Anterior cingulate cortex (tissue), 58 donors: ENCODE results near the gene C1QL4.
"Not testable (repeated sequence)": the region's sequence is repeated elsewhere in the genome, so short reads cannot be mapped to it uniquely, and the experiment has no call there.

ENCODE experiments used
- DNase-seq, 58 donors: peaks; one replicate each; lab custom pipeline; 2025; lab: John Stamatoyannopoulos, UW

The C1QL4 gene

GRCh38 chr12:49336645-49337584 is at the start of gene C1QL4:
C1QL4 (minus strand) TSS chr12:49337188; CDS start chr12:49336477, 711 bp downstream.
- DNase-seq = peak in 43 of 58 donors; percentile 11 to 80 (median 43)

GRCh38 chr12:49380184-49380583 is 43.2 kb upstream of the C1QL4 start:
- DNase-seq = not testable (repeated sequence)

- DNase-seq = no peak
Observed at GRCh38 chr12:49377386-49377785, 40.4 kb upstream of the C1QL4 start.

GRCh38 chr12:49375406-49375805 is 38.4 kb upstream of the C1QL4 start:
- no peak for DNase-seq

GRCh38 chr12:49370539-49370938 is 33.6 kb upstream of the C1QL4 start:
- DNase-seq = no peak

- no peak for DNase-seq
Observed at GRCh38 chr12:49369411-49370145, 32.6 kb upstream of the C1QL4 start.

GRCh38 chr12:49368240-49368600 is 31.2 kb upstream of the C1QL4 start:
- DNase-seq = no peak

- peak in 9 of 58 donors; percentile 25 to 83 (median 40) for DNase-seq
Observed at GRCh38 chr12:49367381-49368239, 30.6 kb upstream of the C1QL4 start, which contains the start of gene SPATS2. SPATS2 (plus strand) TSS chr12:49367462; CDS start chr12:49461013, 93,551 bp downstream.

GRCh38 chr12:49366652-49367380 is 29.8 kb upstream of the C1QL4 start:
- DNase-seq = peak in 56 of 58 donors; percentile 37 to 87 (median 79)

GRCh38 chr12:49366096-49366651 is 29.2 kb upstream of the C1QL4 start:
- DNase-seq = peak in 1 of 58 donors; percentile 61

GRCh38 chr12:49365542-49365941 is 28.6 kb upstream of the C1QL4 start:
- no peak for DNase-seq

- no peak for DNase-seq
Observed at GRCh38 chr12:49364989-49365388, 28.0 kb upstream of the C1QL4 start.

- DNase-seq = no peak
Observed at GRCh38 chr12:49362077-49362476, 25.1 kb upstream of the C1QL4 start.

- no peak for DNase-seq
Observed at GRCh38 chr12:49359671-49360070, 22.7 kb upstream of the C1QL4 start.

GRCh38 chr12:49358483-49359141 is 21.6 kb upstream of the C1QL4 start:
- DNase-seq = peak in 19 of 58 donors; percentile 4 to 64 (median 23)

GRCh38 chr12:49357103-49357678 is 20.2 kb upstream of the C1QL4 start:
- DNase-seq = no peak

GRCh38 chr12:49355913-49356312 is 18.9 kb upstream of the C1QL4 start:
- DNase-seq = no peak

GRCh38 chr12:49352351-49352750 is 15.4 kb upstream of the C1QL4 start:
- no peak for DNase-seq
